GM18517 (cell line): ENCODE measurements around the gene CTNND2.
"Not testable (repeated sequence)": the region's sequence is repeated elsewhere in the genome, so short reads cannot be mapped to it uniquely, and the experiment has no call there.

Source experiments
- ATAC-seq: cut with Tn5 transposase; IDR thresholded peaks from one replicate; pipeline ENCODE4 v1.9.1; 2021; ENCODE audit warnings: mild to moderate bottlenecking, moderate library complexity; ENCODE audit not compliant: unreplicated experiment

CTNND2 gene

GRCh38 chr5:11681796-11682195, 222.4 kb downstream of the CTNND2 start:
- no peak for ATAC-seq

- no peak for ATAC-seq
Measured at GRCh38 chr5:11679676-11680075, 224.6 kb downstream of the CTNND2 start.

GRCh38 chr5:11675184-11675583, 229.1 kb downstream of the CTNND2 start:
- no peak for ATAC-seq

- no peak for ATAC-seq
Measured at GRCh38 chr5:11672385-11673085, 231.7 kb downstream of the CTNND2 start.

- ATAC-seq = no peak
Measured at GRCh38 chr5:11658376-11658775, 245.9 kb downstream of the CTNND2 start.

GRCh38 chr5:11656916-11657315, 247.3 kb downstream of the CTNND2 start:
- no peak for ATAC-seq

- ATAC-seq = no peak
Measured at GRCh38 chr5:11655681-11656080, 248.6 kb downstream of the CTNND2 start.

GRCh38 chr5:11650936-11651335, 253.3 kb downstream of the CTNND2 start:
- no peak for ATAC-seq

- no peak for ATAC-seq
Measured at GRCh38 chr5:11646141-11646540, 258.1 kb downstream of the CTNND2 start.

- no peak for ATAC-seq
Measured at GRCh38 chr5:11642438-11642837, 261.8 kb downstream of the CTNND2 start.

- ATAC-seq = no peak
Measured at GRCh38 chr5:11640158-11640873, 263.9 kb downstream of the CTNND2 start.

GRCh38 chr5:11622785-11623184, 281.5 kb downstream of the CTNND2 start:
- ATAC-seq = no peak

- ATAC-seq = no peak
Measured at GRCh38 chr5:11620172-11620571, 284.1 kb downstream of the CTNND2 start.

GRCh38 chr5:11619339-11620024, 284.8 kb downstream of the CTNND2 start:
- no peak for ATAC-seq

- no peak for ATAC-seq
Measured at GRCh38 chr5:11617080-11617479, 287.2 kb downstream of the CTNND2 start.

- ATAC-seq = not testable (repeated sequence)
Measured at GRCh38 chr5:11616624-11617023, 287.6 kb downstream of the CTNND2 start.

- ATAC-seq = no peak
Measured at GRCh38 chr5:11611011-11611410, 293.2 kb downstream of the CTNND2 start.

GRCh38 chr5:11609570-11610303, 294.5 kb downstream of the CTNND2 start:
- ATAC-seq = no peak

- no peak for ATAC-seq
Measured at GRCh38 chr5:11608530-11608929, 295.7 kb downstream of the CTNND2 start.

GRCh38 chr5:11607944-11608483, 296.2 kb downstream of the CTNND2 start:
- no peak for ATAC-seq

- ATAC-seq = no peak
Measured at GRCh38 chr5:11602298-11602697, 301.9 kb downstream of the CTNND2 start.
